ENCODE results near the gene ATF5.
"Not testable (repeated sequence)": the region's sequence is repeated elsewhere in the genome, so short reads cannot be mapped to it uniquely, and the experiment has no call there.

Gene ATF5

DNA sequence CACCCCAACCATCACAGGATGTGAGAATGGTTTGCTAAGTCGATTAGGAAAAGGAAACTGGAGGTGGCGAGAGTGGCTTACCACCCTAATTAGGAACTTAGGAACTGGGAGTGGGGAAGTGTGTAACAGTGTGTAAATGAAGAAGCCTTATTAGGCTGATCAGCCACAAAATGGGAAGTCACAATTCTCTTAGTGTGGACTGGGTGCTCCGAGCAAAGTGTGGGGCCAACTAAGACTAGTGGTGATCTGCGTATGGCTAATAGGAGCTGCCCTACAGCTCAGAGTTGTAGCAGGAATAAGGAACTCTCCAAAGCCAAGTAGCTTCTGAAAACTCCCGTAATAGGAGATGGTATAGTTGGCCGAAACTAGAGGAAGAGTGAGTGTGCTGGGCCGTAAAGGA, 24.4 kb downstream of the ATF5 start:
- TF ChIP-seq, protein P1, sequence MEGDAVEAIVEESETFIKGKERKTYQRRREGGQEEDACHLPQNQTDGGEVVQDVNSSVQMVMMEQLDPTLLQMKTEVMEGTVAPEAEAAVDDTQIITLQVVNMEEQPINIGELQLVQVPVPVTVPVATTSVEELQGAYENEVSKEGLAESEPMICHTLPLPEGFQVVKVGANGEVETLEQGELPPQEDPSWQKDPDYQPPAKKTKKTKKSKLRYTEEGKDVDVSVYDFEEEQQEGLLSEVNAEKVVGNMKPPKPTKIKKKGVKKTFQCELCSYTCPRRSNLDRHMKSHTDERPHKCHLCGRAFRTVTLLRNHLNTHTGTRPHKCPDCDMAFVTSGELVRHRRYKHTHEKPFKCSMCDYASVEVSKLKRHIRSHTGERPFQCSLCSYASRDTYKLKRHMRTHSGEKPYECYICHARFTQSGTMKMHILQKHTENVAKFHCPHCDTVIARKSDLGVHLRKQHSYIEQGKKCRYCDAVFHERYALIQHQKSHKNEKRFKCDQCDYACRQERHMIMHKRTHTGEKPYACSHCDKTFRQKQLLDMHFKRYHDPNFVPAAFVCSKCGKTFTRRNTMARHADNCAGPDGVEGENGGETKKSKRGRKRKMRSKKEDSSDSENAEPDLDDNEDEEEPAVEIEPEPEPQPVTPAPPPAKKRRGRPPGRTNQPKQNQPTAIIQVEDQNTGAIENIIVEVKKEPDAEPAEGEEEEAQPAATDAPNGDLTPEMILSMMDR (IDR thresholded peaks at IDR 0.05; ENCODE audit: low read depth, low read length), result no peak
- no peak for DNase-seq (ENCODE audit: extremely low read depth, low read depth)

GRCh38 chr19:49954092-49954829, 25.3 kb downstream of the ATF5 start:
- peak; percentile 4 for DNase-seq (ENCODE audit: extremely low read depth, low read depth)
- TF ChIP-seq, protein P1 (IDR thresholded peaks at IDR 0.05; ENCODE audit: low read depth, low read length), result no peak

DNA sequence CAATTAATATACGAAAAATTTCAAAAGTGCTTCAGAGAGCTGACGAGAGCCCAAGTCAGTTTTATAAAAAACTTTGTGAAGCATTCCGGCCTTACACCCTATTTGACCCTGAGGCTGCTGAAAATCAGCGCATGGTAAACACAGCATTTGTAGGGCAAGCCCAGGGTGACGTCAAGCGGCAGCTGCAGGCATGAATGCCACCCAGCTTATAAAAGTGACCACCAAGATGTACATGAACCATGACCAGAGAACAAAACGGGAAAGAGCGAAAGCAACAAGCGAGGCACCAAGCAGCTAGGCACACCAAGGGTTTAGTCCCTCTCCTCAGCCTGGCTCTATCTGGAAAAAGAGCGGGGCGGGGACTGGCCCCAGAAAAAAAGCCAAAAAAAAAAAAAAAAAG, 25.9 kb downstream of the ATF5 start:
- DNase-seq (ENCODE audit: extremely low read depth, low read depth), result no peak
- TF ChIP-seq, protein P1 (IDR thresholded peaks at IDR 0.05; ENCODE audit: low read depth, low read length), result no peak

DNA sequence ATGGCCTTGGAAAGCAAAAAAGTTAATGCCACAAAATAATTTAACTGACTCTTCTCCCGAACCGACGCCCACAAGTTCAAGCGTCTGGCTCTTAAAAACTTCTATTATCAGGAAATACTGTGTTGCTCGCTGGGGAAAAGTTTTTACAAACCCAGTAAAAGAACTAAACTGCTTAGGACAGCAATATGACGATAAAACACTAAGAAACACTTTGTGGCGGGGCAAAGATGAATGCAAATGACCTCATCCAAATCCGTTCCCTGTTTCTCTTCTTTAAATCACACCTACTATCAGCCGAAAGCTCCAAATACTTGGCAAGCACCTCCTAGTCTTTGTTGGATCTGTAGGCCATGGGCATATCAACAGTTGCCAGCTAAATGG, 27.1 kb downstream of the ATF5 start:
- DNase-seq (ENCODE audit: extremely low read depth, low read depth), result no peak
- TF ChIP-seq, protein P1 (IDR thresholded peaks at IDR 0.05; ENCODE audit: low read depth, low read length), result no peak

GRCh38 chr19:49957262-49957915, 28.4 kb downstream of the ATF5 start:
- no peak for DNase-seq (ENCODE audit: extremely low read depth, low read depth)
- TF ChIP-seq, protein P1 (IDR thresholded peaks at IDR 0.05; ENCODE audit: low read depth, low read length), result no peak

GRCh38 chr19:49958144-49958543, 29.1 kb downstream of the ATF5 start:
- DNase-seq (ENCODE audit: extremely low read depth, low read depth), result not testable (repeated sequence)

- not testable (repeated sequence) for DNase-seq (ENCODE audit: extremely low read depth, low read depth)
Measured at GRCh38 chr19:49958596-49958995, 29.6 kb downstream of the ATF5 start.

DNA sequence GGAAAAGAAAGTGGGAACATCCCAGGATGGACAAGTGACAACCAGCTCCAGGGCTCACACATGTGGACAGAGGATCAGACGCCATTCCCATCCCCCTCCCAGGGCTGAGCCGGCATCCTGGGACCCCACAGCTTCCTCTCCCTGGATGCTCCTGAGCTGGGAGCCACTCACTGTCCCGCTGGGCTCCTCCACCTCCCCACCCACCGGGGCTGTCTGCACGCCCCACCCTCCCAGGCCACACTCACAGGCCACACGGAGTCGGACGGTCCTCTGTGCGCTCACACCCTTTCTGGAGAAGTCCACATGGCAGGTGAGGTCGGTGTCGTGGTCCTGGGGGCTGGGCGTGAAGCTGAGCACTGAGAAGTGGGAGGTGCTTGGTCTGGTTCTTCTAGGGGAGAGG, 30.9 kb downstream of the ATF5 start:
- DNase-seq (ENCODE audit: extremely low read depth, low read depth), result not testable (repeated sequence)

GRCh38 chr19:49960980-49961379, 32.0 kb downstream of the ATF5 start, which contains the start of gene SIGLEC11:
Gene SIGLEC11, minus strand, starts transcription at chr19:49961172. Its CDS starts 91 bp downstream, at chr19:49961081.
- DNase-seq (ENCODE audit: extremely low read depth, low read depth), result not testable (repeated sequence)

Data from AG09319 (cell line).